Transverse colon (tissue), 4 donors: ENCODE data around the gene BCKDHA.
A peak's percentile ranks its signal among the peaks of the same experiment; 100 is the strongest.

Experiments used
- CTCF ChIP-seq, 5 experiments: fragments of 200-600 bp in 3 of 5; fragments of 450-650 bp in 2 of 5; sonication (generic) in 3 of 5; IDR thresholded peaks; 1 replicate in 2 of 5; 2 replicates in 3 of 5; pipeline ENCODE4 v1.5.1; 2016 to 2017; ENCODE audit warnings: antibody characterized with exemption in 5 of 5, inconsistent platforms in 3 of 5, mild to moderate bottlenecking in 2 of 5, moderate library complexity in 1 of 5
- EP300 ChIP-seq: sonication (generic); formaldehyde crosslinking; IDR thresholded peaks from one replicate; pipeline ENCODE4 v1.6.1; 2017; ENCODE audit warnings: antibody characterized with exemption, low read depth
- POLR2A ChIP-seq: fragments of 450-650 bp; IDR thresholded peaks from one replicate; pipeline ENCODE4 v1.6.1; 2016; ENCODE audit warnings: antibody characterized with exemption, mild to moderate bottlenecking, moderate library complexity
- POLR2AphosphoS5 ChIP-seq, 3 donors: sonication (generic); formaldehyde crosslinking; IDR thresholded peaks; one replicate each; pipeline ENCODE4 v1.6.1; 2016; ENCODE audit warnings: antibody characterized with exemption in 3 of 3

DNA sequence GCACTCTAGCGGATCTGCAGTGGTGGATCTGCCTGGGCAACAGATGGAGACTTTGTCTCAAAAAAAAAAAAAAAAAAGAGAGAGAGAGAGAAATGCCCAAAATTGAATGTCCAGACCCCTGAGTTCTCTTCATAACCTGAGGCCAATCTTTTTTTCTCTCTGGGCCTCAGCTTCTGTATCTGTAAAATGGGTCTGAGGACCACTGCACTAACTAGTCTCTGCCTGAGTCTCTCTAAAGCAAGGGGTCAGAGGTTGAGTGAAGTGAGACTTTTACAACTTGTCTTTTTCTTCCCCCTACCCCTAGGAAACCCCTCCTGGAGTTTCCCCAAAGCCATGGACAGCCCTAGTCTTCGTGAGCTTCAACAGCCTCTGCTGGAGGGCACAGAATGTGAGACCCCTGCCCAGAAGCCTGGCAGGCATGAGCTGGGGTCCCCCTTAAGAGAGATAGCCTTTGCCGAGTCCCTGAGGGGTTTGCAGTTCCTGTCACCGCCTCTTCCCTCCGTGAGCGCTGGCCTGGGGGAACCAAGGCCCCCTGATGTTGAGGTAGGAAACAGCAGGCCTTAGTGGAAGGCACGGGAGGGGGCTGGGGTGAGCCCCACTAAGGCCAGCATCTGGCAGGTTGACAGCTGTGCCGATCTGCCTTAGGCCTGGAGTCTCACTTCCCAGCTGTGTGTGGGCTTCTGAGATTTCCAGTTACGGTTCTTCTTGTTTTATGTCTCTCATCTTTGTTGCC lies 19.5 kb upstream of the BCKDHA start:
- TF ChIP-seq CTCF (IDR thresholded peaks at IDR 0.05) (peak in 2 of 5 experiments; percentile 14 to 23), EP300 (no peak), POLR2AphosphoS5 (IDR thresholded peaks at IDR 0.05) (peak in 1 of 3 donors; percentile 12), POLR2A (no peak)
